ENCODE data around the gene MAP3K10. TPM values are rescaled to one million over a fixed set of nuclear protein-coding genes. Genes with fewer than 3 reads are reported as not detected.

Gene MAP3K10
- total RNA-seq, 1 experiment from 2014 or later = 9.4 TPM

DNA sequence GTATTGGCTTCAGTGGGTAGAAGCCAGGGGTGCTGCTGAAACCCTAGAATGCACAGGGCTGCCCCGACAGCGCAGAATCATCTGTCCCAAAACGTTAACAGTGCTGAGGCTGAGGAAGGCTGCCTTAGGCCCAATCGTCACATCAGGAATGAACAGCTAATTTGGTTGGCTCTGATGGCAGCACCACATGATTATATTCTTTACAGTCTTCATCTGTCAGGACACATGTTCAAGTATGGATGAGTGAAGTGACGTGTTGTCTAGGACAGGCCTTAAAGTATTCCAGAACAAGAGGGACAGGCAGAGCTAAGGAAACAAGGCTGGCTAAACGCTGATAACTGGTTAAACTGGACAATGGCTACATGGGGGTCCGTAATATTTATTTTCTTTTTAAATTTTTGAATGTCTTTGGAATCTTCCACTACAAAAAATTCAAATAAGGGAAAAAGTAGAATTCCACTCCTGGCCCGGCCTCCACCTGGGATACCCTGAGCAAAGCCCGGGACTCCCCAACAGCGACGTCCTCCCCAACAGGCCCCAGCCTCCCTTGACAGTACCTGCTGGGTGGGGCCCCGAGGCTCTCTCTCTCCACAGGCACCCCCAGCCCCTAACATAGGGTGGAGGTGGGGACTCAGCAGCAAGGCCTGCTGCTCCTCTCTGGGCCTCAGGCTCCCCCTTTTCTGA is 50.0 kb downstream of the MAP3K10 start:
- in situ Hi-C loops (cut with HindIII; ENCODE audit: low pct_unique_long_range_greater_than_20kb, low sequenced_read_pairs) = no loop called here
- DNase-seq (ENCODE audit: low read depth) = no peak

DNA sequence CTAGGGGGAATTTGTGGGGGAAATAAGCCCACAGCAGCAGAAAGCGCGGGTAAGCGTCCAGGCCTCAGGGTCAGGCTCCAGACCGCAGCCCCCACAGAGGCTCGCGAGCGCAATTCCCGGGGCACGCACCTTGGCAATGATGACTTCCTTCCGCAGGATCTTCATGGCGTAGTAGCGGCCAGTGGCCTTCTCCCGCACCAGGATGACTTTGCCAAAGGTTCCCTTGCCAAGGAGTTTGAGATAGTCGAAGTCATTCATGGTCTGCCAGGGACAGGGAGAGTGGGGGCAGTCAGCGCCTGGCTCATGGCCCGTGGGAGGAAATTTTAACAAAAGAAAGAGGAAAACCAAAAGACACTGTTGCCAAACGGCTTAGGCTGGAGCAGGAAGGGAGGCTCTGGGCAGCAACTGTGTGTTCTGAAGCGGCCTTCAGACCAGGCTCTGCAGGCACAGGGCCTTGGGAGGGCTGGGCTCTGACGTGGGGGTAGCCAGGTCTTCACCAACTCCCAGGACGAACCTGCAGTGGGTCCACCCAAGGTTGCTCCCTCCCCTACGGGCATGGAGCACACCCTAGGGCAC is 50.7 kb downstream of the MAP3K10 start:
- in situ Hi-C loops (cut with HindIII; ENCODE audit: low pct_unique_long_range_greater_than_20kb, low sequenced_read_pairs) = no loop called here
- DNase-seq (ENCODE audit: low read depth) = no peak

DNA sequence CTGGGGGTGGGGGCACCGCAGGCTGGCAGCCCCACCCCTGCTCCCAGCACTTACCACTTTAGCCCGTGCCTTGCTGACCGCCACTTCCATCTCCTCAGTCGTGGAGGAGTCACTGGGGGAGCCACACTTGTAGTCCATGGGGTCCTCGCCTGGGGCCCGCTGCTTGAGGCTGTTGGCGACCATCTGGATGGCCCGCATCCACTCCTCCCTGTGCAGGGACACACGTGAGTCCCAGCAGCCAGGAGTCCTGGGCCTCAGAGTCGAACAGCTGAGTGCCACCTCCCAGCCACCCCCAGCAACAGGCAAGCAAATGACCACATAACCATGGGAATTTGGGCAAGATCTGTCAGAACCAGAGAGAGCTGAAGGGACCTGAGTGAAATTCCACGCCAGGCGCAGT is 51.3 kb downstream of the MAP3K10 start:
- in situ Hi-C loops (cut with HindIII; ENCODE audit: low pct_unique_long_range_greater_than_20kb, low sequenced_read_pairs) = no loop called here
- DNase-seq (ENCODE audit: low read depth) = no peak

DNA sequence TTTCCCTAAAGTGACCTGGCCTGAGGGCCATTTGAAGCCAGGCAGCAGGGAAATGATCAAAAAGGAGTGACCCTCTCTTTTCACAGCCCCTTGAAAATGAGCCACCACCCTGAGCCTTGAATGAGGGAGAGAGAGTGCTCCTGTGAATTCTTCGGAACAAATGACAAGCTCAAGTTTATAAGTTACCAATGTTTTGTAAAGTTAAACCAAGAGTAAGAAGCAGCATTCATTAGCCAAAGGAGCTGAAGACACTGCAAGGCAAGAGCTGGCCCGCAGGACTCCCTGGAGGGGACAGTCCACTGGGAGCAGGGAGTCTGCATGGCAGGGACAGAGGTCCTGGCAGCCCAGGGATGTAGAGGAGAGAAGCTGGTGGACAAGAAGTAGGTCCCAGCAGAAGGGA is 52.0 kb downstream of the MAP3K10 start:
- in situ Hi-C loops (cut with HindIII; ENCODE audit: low pct_unique_long_range_greater_than_20kb, low sequenced_read_pairs) = no loop called here
- DNase-seq (ENCODE audit: low read depth) = no peak

DNA sequence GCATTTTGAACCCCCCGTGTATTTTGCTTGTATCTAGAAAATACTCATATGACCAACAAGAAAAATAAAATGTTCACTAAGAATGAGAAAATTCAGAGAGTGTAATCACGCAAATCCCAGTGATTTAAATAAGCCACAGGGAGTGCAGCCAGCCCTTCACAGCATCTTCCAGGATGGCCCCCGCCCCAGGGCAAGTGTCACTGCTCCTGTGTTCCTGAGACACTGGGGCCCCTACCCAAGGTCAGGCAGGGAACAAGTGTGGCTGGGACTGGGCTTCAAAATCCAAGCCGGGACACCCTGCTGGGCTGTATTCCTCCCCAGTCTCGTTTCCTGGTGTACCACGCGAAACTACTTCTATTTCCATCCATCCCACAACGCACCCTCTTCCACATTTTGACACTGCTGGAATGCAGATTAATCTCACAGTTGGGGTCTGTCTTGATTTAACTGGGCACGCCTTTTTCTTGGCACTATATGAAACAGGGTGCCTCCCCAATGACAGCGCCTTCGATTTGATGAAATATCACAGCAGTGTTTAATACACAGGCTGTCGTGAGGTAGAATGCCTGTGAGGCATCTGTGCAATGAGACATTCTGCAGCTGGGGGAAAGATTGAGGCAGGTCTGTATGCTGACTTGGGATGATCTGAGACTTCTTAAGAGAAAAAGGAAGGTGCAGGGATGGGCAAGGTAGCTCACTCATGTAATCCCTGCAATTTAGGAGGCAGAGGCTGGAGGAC is 53.5 kb downstream of the MAP3K10 start:
- in situ Hi-C loops (cut with HindIII; ENCODE audit: low pct_unique_long_range_greater_than_20kb, low sequenced_read_pairs) = no loop called here
- DNase-seq (ENCODE audit: low read depth) = no peak

DNA sequence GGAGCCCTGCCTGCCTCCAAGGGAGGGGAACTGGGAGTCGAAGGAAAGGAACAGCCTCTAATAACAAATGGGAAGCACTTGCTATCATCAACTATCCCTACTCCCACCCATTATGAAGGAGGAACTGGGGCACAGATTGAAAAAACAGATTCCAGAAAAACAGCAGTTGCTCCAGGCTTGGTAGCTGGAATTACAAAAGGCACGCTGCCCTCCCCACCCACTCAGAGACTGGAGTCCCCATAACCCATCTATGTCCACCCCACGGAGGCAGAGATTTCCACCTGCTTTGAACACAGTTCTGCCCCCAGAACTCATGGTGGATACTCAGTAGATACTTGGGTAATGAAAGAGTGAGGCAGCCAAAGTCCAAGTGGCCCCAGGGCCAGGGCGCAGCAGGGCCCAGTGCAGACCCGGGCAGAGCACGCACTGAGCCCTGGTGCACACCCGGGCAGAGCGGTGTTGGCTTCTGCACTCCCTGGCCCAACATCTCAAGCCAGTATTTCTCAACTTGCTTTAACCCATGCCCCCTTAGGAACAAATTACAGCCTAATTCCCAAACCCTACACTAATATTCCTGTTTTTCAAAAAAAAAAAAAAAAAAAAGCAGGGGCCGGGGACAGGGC is 54.4 kb downstream of the MAP3K10 start:
- in situ Hi-C loops (cut with HindIII; ENCODE audit: low pct_unique_long_range_greater_than_20kb, low sequenced_read_pairs) = no loop called here
- no peak for DNase-seq (ENCODE audit: low read depth)

DNA sequence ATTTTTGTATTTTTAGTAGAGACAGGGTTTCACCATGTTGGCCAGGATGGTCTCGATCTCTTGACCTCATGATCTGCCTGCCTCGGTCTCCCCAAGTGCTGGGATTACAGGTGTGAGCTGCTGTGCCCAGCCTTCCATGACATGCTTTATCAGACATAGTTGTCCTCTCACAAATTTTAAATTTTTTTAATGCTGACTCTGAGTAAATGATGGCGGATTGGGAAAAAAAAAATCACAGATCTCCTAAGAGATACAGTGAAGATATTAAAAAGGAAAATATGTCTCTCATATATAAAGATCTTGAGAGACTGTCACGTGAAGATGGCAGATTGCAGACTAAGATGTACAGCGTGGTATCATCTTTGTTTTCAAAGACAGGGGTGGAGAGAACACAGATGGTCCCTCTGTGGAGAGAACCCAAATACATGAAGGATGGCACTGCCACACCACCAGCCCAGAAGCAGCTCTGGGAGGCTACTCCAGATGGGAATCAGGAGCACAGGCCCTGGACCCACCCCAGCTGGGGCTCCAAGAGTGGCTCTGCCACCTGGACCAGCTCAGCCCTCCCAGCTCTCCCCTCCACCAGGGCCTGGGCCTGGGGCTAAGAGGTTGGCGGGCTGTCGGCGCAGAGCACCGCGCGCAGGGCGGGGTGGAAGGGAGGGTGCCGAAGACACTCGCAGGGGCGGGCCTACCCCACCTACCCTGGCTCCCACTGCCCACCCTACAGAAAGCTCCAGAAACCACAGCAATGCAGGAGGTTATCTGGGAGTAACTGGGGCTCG is 55.3 kb downstream of the MAP3K10 start:
- in situ Hi-C loops (cut with HindIII; ENCODE audit: low pct_unique_long_range_greater_than_20kb, low sequenced_read_pairs) = no loop called here
- no peak for DNase-seq (ENCODE audit: low read depth)

DNA sequence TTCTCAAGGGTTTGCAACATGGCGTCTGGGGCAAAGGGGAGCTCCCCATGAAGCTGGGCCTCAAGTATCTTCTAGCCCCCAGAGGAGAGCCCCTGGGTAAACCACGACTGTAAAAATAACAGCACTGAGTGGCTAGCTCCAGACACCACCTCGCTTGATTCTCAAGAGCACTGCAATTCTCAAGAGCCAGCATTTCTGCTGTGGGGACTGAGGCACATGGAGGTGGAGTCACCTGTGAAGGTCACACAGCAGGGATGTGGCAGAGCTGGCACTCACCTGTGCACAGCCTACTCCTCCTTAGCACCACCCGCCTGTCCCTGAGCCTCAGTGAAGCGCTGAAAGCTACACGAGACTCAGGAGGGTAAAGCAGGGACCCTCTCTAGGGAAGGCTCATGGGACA is 56.0 kb downstream of the MAP3K10 start:
- DNase-seq (ENCODE audit: low read depth) = no peak

DNA sequence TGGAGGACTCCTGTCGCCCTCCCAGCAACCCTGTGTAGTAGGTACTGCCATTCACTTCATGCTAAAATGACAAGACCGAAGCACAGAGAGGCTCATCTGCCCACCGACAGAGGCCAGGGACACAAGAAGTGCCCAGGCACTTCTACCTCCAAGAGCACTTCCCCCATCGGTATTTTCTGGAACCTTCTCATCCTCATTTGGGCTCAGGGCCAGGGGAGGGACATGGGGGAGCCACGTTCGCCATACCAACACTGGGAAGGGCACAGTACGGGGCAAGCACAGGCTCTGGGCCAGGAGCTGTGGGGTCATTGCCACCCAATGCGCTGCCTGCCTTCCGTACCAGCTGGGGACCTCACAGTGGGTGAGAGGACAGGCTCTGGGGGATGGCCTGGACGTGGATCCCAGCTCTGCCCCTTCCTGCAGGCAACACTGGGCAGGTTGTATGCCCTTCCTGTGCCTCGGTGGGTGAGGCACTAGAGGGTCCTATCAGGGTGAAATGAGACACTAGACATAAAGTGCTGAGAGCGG is 56.6 kb downstream of the MAP3K10 start:
- in situ Hi-C loops (cut with HindIII; ENCODE audit: low pct_unique_long_range_greater_than_20kb, low sequenced_read_pairs) = no loop called here
- no peak for DNase-seq (ENCODE audit: low read depth)

More for the DNA sequence above, 56.0 kb downstream of the MAP3K10 start:
- in situ Hi-C loops (cut with HindIII; ENCODE audit: low pct_unique_long_range_greater_than_20kb, low sequenced_read_pairs) = no loop called here

DNA sequence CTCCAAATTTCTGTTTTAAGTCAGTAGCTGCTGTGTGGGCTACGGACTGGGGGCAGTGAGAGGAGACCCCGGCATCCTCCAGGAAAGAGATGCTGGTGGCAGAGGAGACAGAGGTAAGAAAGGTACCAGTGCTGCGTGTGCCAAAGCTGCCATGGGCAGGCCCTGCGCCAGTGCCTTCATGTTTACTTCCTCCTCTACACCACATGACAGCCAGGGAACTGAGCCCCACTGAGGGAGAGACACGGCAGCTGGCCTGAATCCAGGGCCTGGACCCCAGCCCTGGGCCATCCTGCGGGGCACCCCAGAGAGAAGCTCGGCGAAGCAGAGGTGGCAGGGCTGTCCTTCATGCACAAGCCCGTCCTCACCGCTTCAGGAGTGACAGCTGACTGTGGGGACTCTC is 58.0 kb downstream of the MAP3K10 start:
- in situ Hi-C loops (cut with HindIII; ENCODE audit: low pct_unique_long_range_greater_than_20kb, low sequenced_read_pairs) = no loop called here
- no peak for DNase-seq (ENCODE audit: low read depth)

DNA sequence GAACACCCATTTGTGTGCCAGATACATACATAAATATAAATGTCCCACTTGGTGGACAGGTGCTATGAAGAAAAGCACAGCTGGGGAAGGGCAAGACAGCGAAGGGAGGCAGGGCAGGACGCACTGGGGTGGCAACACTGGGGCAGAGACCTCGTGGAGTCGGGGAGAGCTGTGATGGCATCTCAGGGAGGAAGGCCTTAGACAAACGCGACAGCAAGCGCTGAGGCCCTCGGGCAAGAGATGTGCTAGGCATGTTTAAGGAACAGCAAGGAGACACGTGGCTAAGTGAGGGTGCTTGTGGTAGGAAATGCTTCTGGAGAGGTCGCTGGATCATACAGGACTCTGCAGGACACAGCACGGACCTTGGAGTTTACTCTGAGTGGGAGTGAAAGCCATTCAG is 58.6 kb downstream of the MAP3K10 start:
- DNase-seq (ENCODE audit: low read depth) = no peak
- in situ Hi-C loops (cut with HindIII; ENCODE audit: low pct_unique_long_range_greater_than_20kb, low sequenced_read_pairs) = no loop called here

DNA sequence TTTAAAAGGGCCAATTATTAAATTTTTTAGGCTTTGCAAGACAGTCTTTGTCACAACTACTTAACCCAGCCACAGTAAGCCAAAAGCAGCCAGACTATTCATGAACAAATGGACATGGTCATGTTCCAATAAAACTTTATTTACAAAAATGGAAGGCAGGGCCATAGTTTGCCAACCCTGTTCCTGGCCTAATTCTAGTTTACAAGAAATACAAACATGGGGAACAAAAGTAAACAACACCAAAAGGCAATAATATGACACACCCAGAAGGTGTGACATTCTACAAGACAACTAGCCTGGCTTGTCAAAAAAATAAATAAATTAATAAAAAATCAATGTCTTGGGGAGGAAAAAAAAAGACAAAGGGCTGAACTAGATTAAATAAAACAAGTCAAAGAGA is 60.0 kb downstream of the MAP3K10 start:
- in situ Hi-C loops (cut with HindIII; ENCODE audit: low pct_unique_long_range_greater_than_20kb, low sequenced_read_pairs) = no loop called here

DNA sequence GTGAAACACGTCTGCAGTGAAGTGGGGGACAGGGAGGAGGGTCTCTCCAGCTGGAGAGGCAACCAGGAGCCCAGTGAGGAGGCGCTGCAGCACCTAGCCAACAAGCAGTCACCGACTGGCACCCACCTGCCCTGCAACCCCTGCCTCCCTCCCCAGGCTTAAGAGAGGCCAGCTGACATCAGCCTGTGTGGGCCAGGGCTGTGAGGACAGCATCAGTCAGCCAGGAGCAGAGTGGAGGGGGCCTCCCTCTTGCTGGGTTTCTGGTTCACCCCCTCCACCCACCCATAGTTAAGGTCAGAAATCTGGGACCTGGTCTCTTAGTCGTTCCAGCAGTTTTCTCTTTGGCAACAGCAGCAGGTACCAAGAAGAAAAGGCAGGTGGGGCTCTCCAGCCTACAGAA is 60.8 kb downstream of the MAP3K10 start:
- no peak for DNase-seq (ENCODE audit: low read depth)
- in situ Hi-C loops (cut with HindIII; ENCODE audit: low pct_unique_long_range_greater_than_20kb, low sequenced_read_pairs) = no loop called here

More for the DNA sequence above, 60.0 kb downstream of the MAP3K10 start:
- DNase-seq (ENCODE audit: low read depth) = no peak

DNA sequence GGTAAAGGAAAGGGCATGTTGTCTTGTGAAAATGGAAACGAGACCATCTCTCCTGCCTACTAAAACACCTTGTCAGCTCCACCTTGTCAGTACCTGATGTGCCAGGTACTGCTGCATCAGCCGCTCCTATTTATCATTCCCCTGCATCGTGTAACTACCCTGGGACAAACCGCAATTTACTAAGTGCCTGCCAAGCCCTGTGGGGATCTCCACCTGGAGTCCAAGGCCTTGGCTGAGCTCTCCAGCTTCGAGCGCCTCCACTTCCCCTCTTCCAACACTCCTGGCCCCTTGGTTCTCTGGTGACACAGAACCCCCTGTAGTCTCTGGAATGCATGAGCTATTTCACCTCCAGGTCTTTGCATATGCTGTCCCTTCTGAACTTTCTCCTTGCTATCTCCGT is 61.2 kb downstream of the MAP3K10 start:
- in situ Hi-C loops (cut with HindIII; ENCODE audit: low pct_unique_long_range_greater_than_20kb, low sequenced_read_pairs) = no loop called here
- no peak for DNase-seq (ENCODE audit: low read depth)

DNA sequence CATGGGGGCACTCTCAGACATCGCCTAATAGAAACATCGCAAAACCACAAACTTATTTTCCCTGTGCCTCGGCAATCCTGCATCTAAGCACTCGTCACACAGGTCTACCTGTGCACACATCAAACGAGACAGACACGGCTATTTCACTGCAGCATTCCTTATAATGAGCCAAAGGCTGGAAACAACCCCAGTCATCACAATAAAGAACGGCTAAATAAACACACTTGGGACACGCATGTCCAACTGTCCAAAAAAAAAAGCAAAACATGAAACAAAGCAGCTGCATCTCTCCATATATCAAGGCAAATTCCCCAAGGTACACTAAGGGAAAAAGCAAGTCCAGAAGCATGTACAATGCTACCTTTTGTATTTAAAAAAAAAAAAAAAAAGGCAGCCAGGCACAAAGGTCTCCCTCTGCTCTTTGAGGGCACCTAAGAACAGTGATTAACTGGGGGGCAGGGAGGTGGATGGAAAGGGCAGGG is 62.4 kb downstream of the MAP3K10 start:
- DNase-seq (ENCODE audit: low read depth) = no peak
- in situ Hi-C loops (cut with HindIII; ENCODE audit: low pct_unique_long_range_greater_than_20kb, low sequenced_read_pairs) = no loop called here

DNA sequence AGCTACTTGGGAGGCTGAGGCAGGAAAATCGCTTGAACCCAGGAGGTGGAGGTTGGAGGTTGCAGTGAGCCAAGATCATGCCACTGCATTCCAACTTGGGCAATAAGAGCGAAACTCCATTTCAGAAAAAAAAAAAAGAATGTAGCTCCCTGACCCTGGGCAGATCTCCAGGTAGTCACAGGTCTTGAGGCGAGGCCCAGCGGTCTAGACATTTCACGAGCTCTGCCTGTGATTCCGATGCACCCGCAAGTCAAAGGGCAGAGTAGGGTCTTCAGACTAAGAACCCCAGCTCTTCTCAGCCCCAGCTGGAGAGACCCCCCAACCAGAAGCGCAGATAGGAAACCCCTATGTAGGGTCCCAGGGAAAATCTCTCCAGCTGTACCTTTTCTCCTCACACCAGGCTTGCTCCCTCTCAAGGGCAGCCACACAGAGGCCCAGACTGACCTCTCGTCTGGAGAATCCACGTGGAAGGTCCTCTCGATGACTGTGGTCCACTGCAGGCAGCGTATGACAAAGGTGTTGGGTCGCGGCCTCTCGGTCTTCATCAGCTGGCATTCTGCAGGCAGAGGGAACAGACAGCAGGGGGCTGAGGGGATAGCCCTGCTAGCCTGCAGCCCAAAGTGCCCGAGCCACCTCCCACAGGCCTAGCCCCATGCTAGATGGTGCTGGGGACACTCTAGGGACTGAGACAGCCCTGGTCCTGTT is 63.6 kb downstream of the MAP3K10 start:
- no peak for DNase-seq (ENCODE audit: low read depth)
- in situ Hi-C loops (cut with HindIII; ENCODE audit: low pct_unique_long_range_greater_than_20kb, low sequenced_read_pairs) = no loop called here

DNA sequence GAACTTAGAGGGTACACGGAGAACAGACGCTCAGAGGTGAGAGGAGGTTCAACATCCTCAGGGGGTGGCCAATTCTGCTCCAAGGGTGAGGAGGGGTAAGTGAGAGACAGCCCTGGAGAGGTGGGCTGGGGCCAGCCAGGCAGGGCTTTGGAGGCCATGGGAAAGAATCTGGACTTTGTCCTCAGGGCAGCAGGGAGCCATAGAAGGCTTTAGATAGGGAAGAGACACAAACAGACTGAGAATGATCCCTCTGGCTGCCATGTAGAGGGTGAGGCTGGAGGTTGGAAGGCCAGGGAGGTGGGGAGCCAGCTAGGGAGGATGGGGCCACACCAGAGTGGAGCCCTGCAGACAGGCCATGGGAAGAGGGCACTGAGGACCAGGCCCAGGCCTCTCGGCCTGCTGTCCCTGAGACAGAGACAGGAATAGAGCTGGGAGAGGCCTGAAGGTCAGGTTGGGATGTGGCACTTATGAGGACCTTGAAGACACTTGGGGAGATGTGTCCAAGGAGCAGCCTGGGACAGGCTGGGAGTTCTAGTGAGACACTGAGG is 64.5 kb downstream of the MAP3K10 start:
- in situ Hi-C loops (cut with HindIII; ENCODE audit: low pct_unique_long_range_greater_than_20kb, low sequenced_read_pairs) = no loop called here
- no peak for DNase-seq (ENCODE audit: low read depth)

Data from Caki2 (cell line).